Upper lobe of right lung (tissue), 1 donor: ENCODE results near the gene GRSF1. TPM values are rescaled to one million over a fixed set of nuclear protein-coding genes. Genes with fewer than 3 reads are reported as not detected.

Experiments
- ATAC-seq: fragments of 200-7000 bp; cut with Tn5 transposase; one replicate; pipeline ENCODE4 v1.9.1; 2020; ENCODE audit warnings: mild to moderate bottlenecking, moderate library complexity
- DNase-seq: peaks from one replicate; pipeline ENCODE4 v3.0.0-alpha.2; 2020
- H3K27ac ChIP-seq: fragments of 200-600 bp; one replicate; pipeline ENCODE4 v1.8.0; 2022
- H3K27me3 ChIP-seq: fragments of 200-600 bp; one replicate; pipeline ENCODE4 v1.8.0; 2022; ENCODE audit warnings: mild to moderate bottlenecking
- H3K36me3 ChIP-seq: fragments of 200-600 bp; one replicate; pipeline ENCODE4 v1.8.0; 2022
- H3K4me1 ChIP-seq: fragments of 200-600 bp; one replicate; pipeline ENCODE4 v1.8.0; 2022
- H3K4me3 ChIP-seq: fragments of 200-600 bp; one replicate; pipeline ENCODE4 v1.8.0; 2022; ENCODE audit warnings: mild to moderate bottlenecking
- H3K9me3 ChIP-seq: fragments of 200-600 bp; one replicate; pipeline ENCODE4 v1.8.0; 2022
- CTCF ChIP-seq: fragments of 200-600 bp; IDR thresholded peaks from one replicate; pipeline ENCODE4 v1.8.0; 2022; ENCODE audit warnings: antibody characterized with exemption
- intact Hi-C: fragments of 100-400 bp; cut with DNase I; formaldehyde crosslinking; loops from one replicate; pipeline ENCODE4 v1.11.0; 2022
- total RNA-seq: library from RNA; stranded (reverse); fragmentation: NEBNext Ultra II Directional; extraction: Animal tissue kit (Norgen Biotek cat#: 25700); gene quantifications from one replicate; pipeline ENCODE4 v1.2.1, GENCODE V29; 2021
- donor health status: DM: no; HTN: yes; CAD: no; lungs with severe emphysema.

GRSF1 gene
- total RNA-seq, 1 donor from 2014 or later = 55.1 TPM

- no peaks in the 10 kb centered on the region for H3K9me3 ChIP-seq
- peak overlapping the region; percentile 83 for H3K4me3 ChIP-seq
- intact Hi-C loops = no loop called here
Observed at GRCh38 chr4:70838666-70839588, 763 bp downstream of the GRSF1 start.

GRCh38 chr4:70838204-70838603, 1.5 kb downstream of the GRSF1 start:
- peak overlapping the region; percentile 83 for H3K4me3 ChIP-seq
- peaks cover 26% of the 10 kb centered on the region for H3K36me3 ChIP-seq
- H3K27ac ChIP-seq = peak overlapping the region; percentile 92
- ATAC-seq (no peak), DNase-seq (no peak)
- peaks cover 21% of the 10 kb centered on the region for H3K4me1 ChIP-seq
- no peaks in the 10 kb centered on the region for H3K9me3 ChIP-seq
- no peaks in the 10 kb centered on the region for H3K27me3 ChIP-seq
- TF ChIP-seq CTCF = no peak
- intact Hi-C loops = no loop called here

More at GRCh38 chr4:70838666-70839588, 763 bp downstream of the GRSF1 start:
- ATAC-seq (peak; percentile 86), DNase-seq (peak; percentile 89)
- H3K27ac ChIP-seq = peak overlapping the region; percentile 92
- TF ChIP-seq CTCF = no peak
- H3K4me1 ChIP-seq = peaks cover 21% of the 10 kb centered on the region
- no peaks in the 10 kb centered on the region for H3K27me3 ChIP-seq
- H3K36me3 ChIP-seq = peaks cover 19% of the 10 kb centered on the region

GRCh38 chr4:70836081-70836480, 3.6 kb downstream of the GRSF1 start:
- intact Hi-C loops = no loop called here
- no peak overlapping the region for H3K4me3 ChIP-seq
- no peak for TF ChIP-seq CTCF
- H3K27ac ChIP-seq = no peak overlapping the region
- no peak for ATAC-seq
- no peaks in the 10 kb centered on the region for H3K9me3 ChIP-seq
- no peaks in the 10 kb centered on the region for H3K27me3 ChIP-seq
- peaks cover 21% of the 10 kb centered on the region for H3K4me1 ChIP-seq
- no peak for DNase-seq
- H3K36me3 ChIP-seq = peaks cover 47% of the 10 kb centered on the region

GRCh38 chr4:70833675-70834074, 6.0 kb downstream of the GRSF1 start:
- no peak overlapping the region for H3K27ac ChIP-seq
- no peak for ATAC-seq
- no peaks in the 10 kb centered on the region for H3K9me3 ChIP-seq
- H3K36me3 ChIP-seq = peaks cover 71% of the 10 kb centered on the region
- DNase-seq = no peak
- intact Hi-C loops = no loop called here
- no peaks in the 10 kb centered on the region for H3K27me3 ChIP-seq
- no peak overlapping the region for H3K4me3 ChIP-seq
- H3K4me1 ChIP-seq = peaks cover 21% of the 10 kb centered on the region
- TF ChIP-seq CTCF = no peak

GRCh38 chr4:70831293-70831692, 8.4 kb downstream of the GRSF1 start:
- intact Hi-C loops = no loop called here
- Histone ChIP-seq H3K36me3 (peaks cover 90% of the 10 kb centered on the region), H3K27ac (no peak overlapping the region), H3K9me3 (no peaks in the 10 kb centered on the region), H3K27me3 (no peaks in the 10 kb centered on the region), H3K4me1 (peaks cover 1% of the 10 kb centered on the region), H3K4me3 (no peak overlapping the region)
- no peak for TF ChIP-seq CTCF
- DNase-seq (no peak), ATAC-seq (no peak)
